ENCODE measurements around the gene ATF3.

DNA sequence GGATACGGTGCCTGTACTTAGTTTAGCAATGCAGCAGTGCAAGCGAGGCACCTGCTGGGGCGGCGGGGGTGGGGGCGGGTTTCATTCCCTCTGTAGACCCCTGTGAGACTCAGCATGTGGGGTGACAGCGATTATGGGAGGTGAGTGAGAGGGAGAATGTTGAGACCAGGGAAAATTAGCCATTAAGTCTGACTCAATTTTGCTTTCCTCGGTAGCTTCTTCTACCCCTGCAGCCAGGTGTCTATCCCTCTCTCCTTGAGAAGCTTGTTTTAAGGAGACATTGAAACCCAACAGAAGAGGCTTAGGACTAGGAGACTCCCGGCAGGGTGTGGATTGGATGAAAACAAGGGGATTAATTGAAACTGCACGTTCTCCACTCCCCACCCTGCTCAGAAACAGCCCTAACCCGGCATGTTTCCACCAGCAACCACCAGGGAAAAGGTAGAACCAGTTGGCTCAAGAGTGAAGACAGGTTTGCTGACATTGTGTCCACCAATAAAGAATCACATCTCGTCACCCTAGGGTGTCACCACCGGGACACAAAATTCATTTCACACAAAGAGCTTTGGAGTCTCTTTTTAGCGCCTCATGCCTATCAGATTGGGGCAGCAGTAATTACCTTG is 20.6 kb upstream of the ATF3 start:
- TF ChIP-seq, protein P1, sequence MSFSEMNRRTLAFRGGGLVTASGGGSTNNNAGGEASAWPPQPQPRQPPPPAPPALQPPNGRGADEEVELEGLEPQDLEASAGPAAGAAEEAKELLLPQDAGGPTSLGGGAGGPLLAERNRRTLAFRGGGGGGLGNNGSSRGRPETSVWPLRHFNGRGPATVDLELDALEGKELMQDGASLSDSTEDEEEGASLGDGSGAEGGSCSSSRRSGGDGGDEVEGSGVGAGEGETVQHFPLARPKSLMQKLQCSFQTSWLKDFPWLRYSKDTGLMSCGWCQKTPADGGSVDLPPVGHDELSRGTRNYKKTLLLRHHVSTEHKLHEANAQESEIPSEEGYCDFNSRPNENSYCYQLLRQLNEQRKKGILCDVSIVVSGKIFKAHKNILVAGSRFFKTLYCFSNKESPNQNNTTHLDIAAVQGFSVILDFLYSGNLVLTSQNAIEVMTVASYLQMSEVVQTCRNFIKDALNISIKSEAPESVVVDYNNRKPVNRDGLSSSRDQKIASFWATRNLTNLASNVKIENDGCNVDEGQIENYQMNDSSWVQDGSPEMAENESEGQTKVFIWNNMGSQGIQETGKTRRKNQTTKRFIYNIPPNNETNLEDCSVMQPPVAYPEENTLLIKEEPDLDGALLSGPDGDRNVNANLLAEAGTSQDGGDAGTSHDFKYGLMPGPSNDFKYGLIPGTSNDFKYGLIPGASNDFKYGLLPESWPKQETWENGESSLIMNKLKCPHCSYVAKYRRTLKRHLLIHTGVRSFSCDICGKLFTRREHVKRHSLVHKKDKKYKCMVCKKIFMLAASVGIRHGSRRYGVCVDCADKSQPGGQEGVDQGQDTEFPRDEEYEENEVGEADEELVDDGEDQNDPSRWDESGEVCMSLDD (tag by site-specific recombination; IDR thresholded peaks at IDR 0.05): no peak
- no peak for TF ChIP-seq KLF9 (tag by site-specific recombination; IDR thresholded peaks at IDR 0.05; ENCODE audit: low read depth)
- TF ChIP-seq, protein P2, sequence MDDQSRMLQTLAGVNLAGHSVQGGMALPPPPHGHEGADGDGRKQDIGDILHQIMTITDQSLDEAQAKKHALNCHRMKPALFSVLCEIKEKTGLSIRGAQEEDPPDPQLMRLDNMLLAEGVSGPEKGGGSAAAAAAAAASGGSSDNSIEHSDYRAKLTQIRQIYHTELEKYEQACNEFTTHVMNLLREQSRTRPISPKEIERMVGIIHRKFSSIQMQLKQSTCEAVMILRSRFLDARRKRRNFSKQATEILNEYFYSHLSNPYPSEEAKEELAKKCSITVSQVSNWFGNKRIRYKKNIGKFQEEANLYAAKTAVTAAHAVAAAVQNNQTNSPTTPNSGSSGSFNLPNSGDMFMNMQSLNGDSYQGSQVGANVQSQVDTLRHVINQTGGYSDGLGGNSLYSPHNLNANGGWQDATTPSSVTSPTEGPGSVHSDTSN (CRISPR knock-in tag; IDR thresholded peaks at IDR 0.05): no peak

All from HEK293 (cell line).